HEK293T (cell line): ENCODE results near the gene NCOA6.

Source experiments
- BHLHE40 ChIP-seq: fragments of 450-650 bp; IDR thresholded peaks from 2 replicates; pipeline ENCODE4 v1.6.1; 2016; ENCODE audit warnings: mild to moderate bottlenecking, moderate library complexity, borderline replicate concordance
- ELF4 ChIP-seq: fragments of 450-650 bp; IDR thresholded peaks from 2 replicates; pipeline ENCODE4 v1.6.1; 2017; ENCODE audit warnings: antibody characterized with exemption
- SP1 ChIP-seq: fragments of 450-650 bp; IDR thresholded peaks from 2 replicates; pipeline ENCODE4 v1.6.1; 2017
- SUZ12 ChIP-seq: fragments of 450-650 bp; IDR thresholded peaks from 2 replicates; pipeline ENCODE4 v1.6.1; 2016; ENCODE audit warnings: mild to moderate bottlenecking

DNA sequence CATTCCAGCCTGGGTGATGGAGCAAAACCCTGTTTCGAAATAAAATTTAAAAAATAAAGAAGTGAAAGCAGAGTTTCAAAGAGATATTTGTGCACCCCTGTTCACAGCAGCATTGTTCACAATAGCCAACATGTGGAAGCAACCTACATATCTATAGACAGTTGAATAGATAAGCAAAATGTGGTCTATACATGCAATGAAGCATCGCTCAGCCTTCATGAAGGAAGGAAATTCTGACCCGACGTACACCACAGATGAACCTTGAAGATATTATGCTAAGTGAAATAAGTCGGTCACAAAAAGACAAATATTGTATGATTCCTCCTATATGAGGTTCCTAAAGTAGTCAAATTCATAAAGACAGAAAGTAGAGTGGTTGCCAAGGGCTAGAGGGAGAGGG, 6.5 kb upstream of the NCOA6 start:
- TF ChIP-seq SP1 (no peak), SUZ12 (no peak), ELF4 (no peak), BHLHE40 (no peak)
